ENCODE data around the gene KREMEN1. TPM values are rescaled to one million over a fixed set of nuclear protein-coding genes. Genes with fewer than 3 reads are reported as not detected.

Gene KREMEN1
- total RNA-seq, 1 experiment from 2014 or later: not detected

DNA sequence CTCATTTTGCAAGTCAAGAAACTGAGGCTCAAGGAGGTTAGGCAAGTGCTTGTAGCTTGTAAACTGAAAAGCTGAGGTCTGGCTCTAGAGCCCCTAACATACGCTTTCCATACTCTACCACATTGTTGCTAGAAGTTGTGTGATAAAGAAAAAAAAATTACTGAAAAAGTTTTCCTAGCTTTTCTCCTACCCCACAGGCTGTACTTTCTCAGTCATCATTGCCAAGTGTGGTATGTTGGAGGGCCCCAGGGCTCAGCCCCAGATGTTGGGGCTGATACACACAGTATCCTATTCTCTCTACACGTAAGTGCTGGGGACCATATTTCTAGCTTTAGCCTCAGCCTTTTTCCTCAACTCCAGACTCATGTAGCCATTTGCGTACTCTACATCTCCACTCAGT is 16.0 kb downstream of the KREMEN1 start:
- Histone ChIP-seq H3K79me2 (ENCODE audit: low read length) (no peaks in the 10 kb centered on the region), H2AFZ (ENCODE audit: low read length) (no peak overlapping the region), H4K20me1 (ENCODE audit: insufficient read depth, low read depth, low read length) (no peaks in the 10 kb centered on the region), H3K4me2 (ENCODE audit: low read depth, low read length, poor library complexity, severe bottlenecking) (no peak overlapping the region), H3K36me3 (ENCODE audit: insufficient read depth, low read length) (no peaks in the 10 kb centered on the region), H3K4me1 (ENCODE audit: low read length) (no peaks in the 10 kb centered on the region), H3K4me3 (ENCODE audit: low read length) (no peak overlapping the region), H3K9me2 (replicated peaks; ENCODE audit: insufficient read depth, low read length) (no peaks in the 10 kb centered on the region), H3K9me3 (ENCODE audit: low read length) (no peaks in the 10 kb centered on the region), H3K27ac (ENCODE audit: low read length) (no peak overlapping the region), H3K27me3 (ENCODE audit: low read length) (no peaks in the 10 kb centered on the region), H3K9ac (ENCODE audit: low read length) (no peak overlapping the region)
- DNase-seq: no peak

DNA sequence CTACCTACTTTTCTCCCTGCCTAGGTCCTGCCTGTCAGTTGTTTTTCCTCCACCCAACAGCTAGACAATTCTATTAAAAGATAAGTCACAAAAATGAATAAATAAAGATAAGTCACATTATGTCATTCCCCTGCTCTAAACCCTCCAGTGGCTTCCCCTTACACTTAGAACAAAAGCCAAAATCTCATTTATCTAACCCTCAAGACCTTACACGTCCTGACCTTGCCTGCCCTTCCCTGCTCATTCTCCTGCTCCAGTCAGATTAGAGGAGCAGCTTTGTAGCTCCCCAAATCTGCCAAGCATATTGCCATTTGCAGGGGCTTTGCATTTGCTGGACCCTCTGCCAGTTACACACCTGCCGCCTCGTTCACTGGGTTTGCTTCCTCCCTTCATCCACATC is 16.7 kb downstream of the KREMEN1 start:
- H3K27ac ChIP-seq (ENCODE audit: low read length): no peak overlapping the region
- H4K20me1 ChIP-seq (ENCODE audit: insufficient read depth, low read depth, low read length): no peaks in the 10 kb centered on the region
- no peak overlapping the region for H3K4me3 ChIP-seq (ENCODE audit: low read length)
- H3K9me2 ChIP-seq (replicated peaks; ENCODE audit: insufficient read depth, low read length): no peaks in the 10 kb centered on the region
- H3K9ac ChIP-seq (ENCODE audit: low read length): no peak overlapping the region
- no peaks in the 10 kb centered on the region for H3K27me3 ChIP-seq (ENCODE audit: low read length)
- no peaks in the 10 kb centered on the region for H3K36me3 ChIP-seq (ENCODE audit: insufficient read depth, low read length)
- DNase-seq: no peak
- no peaks in the 10 kb centered on the region for H3K79me2 ChIP-seq (ENCODE audit: low read length)
- no peak overlapping the region for H3K4me2 ChIP-seq (ENCODE audit: low read depth, low read length, poor library complexity, severe bottlenecking)
- no peaks in the 10 kb centered on the region for H3K9me3 ChIP-seq (ENCODE audit: low read length)
- H3K4me1 ChIP-seq (ENCODE audit: low read length): no peaks in the 10 kb centered on the region
- no peak overlapping the region for H2AFZ ChIP-seq (ENCODE audit: low read length)

DNA sequence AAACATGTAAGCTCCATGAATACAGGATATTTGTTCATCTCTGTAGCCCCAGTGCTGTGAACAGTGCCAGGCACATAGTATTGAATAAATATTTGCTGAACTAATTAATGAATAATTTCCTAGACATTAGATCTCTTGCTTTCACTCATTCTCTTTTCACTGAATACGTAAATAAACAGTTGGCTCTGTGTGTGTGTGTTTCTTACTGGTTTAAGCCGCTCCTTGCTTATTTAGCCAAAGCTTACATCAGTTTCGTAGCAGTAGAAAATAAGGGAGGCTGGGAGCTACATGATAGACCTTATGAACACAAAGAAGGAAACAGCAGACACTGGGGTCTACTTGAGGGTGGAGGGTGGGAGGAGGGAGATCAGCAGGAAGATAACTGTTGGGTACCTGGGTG is 17.2 kb downstream of the KREMEN1 start:
- no peak overlapping the region for H3K4me2 ChIP-seq (ENCODE audit: low read depth, low read length, poor library complexity, severe bottlenecking)
- DNase-seq: no peak

DNA sequence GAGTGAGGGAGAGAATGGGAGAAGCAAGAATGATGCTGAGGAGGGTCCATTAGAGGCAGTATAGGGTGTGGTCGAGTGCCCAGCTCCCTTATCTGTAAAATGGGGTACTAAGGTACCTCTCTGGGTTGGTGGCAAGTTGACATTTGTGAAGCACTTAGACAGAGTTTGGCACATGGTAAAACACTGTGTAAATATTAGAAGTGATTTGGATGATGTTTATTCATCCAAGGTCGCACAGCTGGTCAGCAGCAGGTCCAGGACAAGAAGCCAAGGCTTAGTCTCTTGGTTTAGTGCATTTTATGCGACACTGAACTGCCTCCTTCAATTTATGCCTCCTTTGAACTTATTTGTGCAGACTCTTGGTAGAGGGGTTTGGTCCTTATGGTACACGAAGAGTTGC is 19.4 kb downstream of the KREMEN1 start:
- Histone ChIP-seq H3K9me2 (replicated peaks; ENCODE audit: insufficient read depth, low read length) (no peaks in the 10 kb centered on the region), H3K27ac (ENCODE audit: low read length) (no peak overlapping the region), H2AFZ (ENCODE audit: low read length) (no peak overlapping the region), H3K27me3 (ENCODE audit: low read length) (no peaks in the 10 kb centered on the region), H3K4me3 (ENCODE audit: low read length) (no peak overlapping the region), H3K9ac (ENCODE audit: low read length) (no peak overlapping the region), H3K4me2 (ENCODE audit: low read depth, low read length, poor library complexity, severe bottlenecking) (no peak overlapping the region), H3K4me1 (ENCODE audit: low read length) (no peaks in the 10 kb centered on the region), H3K9me3 (ENCODE audit: low read length) (no peaks in the 10 kb centered on the region), H3K79me2 (ENCODE audit: low read length) (no peaks in the 10 kb centered on the region), H4K20me1 (ENCODE audit: insufficient read depth, low read depth, low read length) (no peaks in the 10 kb centered on the region), H3K36me3 (ENCODE audit: insufficient read depth, low read length) (no peaks in the 10 kb centered on the region)
- DNase-seq: no peak

More for the DNA sequence above, 17.2 kb downstream of the KREMEN1 start:
- H3K9me3 ChIP-seq (ENCODE audit: low read length): no peaks in the 10 kb centered on the region
- no peaks in the 10 kb centered on the region for H3K79me2 ChIP-seq (ENCODE audit: low read length)
- H3K9me2 ChIP-seq (replicated peaks; ENCODE audit: insufficient read depth, low read length): no peaks in the 10 kb centered on the region
- H3K36me3 ChIP-seq (ENCODE audit: insufficient read depth, low read length): no peaks in the 10 kb centered on the region
- H3K27me3 ChIP-seq (ENCODE audit: low read length): no peaks in the 10 kb centered on the region
- no peak overlapping the region for H2AFZ ChIP-seq (ENCODE audit: low read length)
- H3K4me1 ChIP-seq (ENCODE audit: low read length): no peaks in the 10 kb centered on the region
- no peak overlapping the region for H3K9ac ChIP-seq (ENCODE audit: low read length)
- H3K4me3 ChIP-seq (ENCODE audit: low read length): no peak overlapping the region
- no peaks in the 10 kb centered on the region for H4K20me1 ChIP-seq (ENCODE audit: insufficient read depth, low read depth, low read length)
- H3K27ac ChIP-seq (ENCODE audit: low read length): no peak overlapping the region

DNA sequence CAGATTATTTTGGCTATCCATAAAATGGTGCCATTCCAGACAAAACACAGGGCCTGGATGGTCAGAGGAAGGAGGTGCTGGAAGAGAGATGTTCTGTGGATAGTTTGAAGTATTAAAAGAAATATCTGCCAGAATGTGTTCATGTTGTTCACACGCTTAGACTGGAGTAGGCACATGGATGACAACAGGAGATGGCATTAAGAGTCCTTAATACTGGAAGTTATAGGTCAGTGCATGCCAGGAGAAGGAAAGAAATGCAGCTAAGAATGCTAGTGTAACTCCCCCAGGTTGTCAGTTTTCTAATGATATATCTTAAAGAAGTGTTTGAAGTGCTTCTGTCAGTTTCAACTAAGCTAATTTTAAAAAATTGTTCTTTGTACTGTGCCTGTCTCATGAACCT is 20.2 kb downstream of the KREMEN1 start:
- Histone ChIP-seq H3K9me3 (ENCODE audit: low read length) (no peaks in the 10 kb centered on the region), H3K9me2 (replicated peaks; ENCODE audit: insufficient read depth, low read length) (no peaks in the 10 kb centered on the region), H3K79me2 (ENCODE audit: low read length) (no peaks in the 10 kb centered on the region), H3K27me3 (ENCODE audit: low read length) (no peaks in the 10 kb centered on the region), H3K27ac (ENCODE audit: low read length) (no peak overlapping the region), H3K36me3 (ENCODE audit: insufficient read depth, low read length) (no peaks in the 10 kb centered on the region), H4K20me1 (ENCODE audit: insufficient read depth, low read depth, low read length) (no peaks in the 10 kb centered on the region), H3K9ac (ENCODE audit: low read length) (no peak overlapping the region), H3K4me3 (ENCODE audit: low read length) (no peak overlapping the region), H3K4me2 (ENCODE audit: low read depth, low read length, poor library complexity, severe bottlenecking) (no peak overlapping the region), H3K4me1 (ENCODE audit: low read length) (no peaks in the 10 kb centered on the region), H2AFZ (ENCODE audit: low read length) (no peak overlapping the region)
- no peak for DNase-seq

DNA sequence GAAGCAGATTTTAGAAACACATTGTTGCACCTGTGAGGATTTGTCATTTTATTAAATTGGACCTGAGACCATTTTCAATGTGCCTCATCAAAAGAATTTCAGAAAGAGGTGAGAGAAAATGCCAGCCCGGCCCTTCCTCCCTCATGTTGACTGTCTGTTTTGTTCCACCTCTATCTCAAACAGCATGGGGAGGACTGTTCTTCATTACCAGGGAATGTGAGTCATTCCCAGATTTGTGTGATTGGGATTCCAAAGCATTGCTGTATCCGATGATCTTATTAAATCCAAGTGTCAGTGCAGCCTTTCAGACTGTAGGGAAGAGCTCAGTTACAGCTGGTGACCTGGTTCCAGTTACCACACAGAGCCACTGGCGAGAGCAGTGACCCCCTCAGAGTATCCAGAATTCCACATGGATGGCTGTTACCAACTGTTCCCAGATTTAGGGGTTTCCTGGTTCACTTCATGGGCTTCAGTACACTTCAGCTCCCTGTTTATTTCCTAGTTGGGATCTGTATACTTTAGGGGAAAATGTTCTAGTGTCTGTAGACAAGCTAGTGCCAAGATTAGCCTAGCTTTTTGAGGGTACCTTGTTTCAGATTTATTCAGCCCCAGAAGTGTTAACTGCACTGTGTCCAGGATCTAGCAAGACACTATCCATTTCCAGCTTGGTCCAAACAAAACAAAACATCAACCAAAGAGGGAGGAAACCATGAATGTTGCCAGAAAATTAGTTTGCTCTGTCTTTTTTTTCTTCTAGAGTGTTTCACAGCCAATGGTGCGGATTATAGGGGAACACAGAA is 20.9 kb downstream of the KREMEN1 start:
- peaks cover 2% of the 10 kb centered on the region; the same call in 1 of the 2 replicates for H3K4me1 ChIP-seq (ENCODE audit: low read length)
- H3K4me2 ChIP-seq (ENCODE audit: low read depth, low read length, poor library complexity, severe bottlenecking): no peak overlapping the region
- no peaks in the 10 kb centered on the region for H3K27me3 ChIP-seq (ENCODE audit: low read length)
- no peaks in the 10 kb centered on the region for H4K20me1 ChIP-seq (ENCODE audit: insufficient read depth, low read depth, low read length)
- H3K27ac ChIP-seq (ENCODE audit: low read length): no peak overlapping the region
- no peaks in the 10 kb centered on the region for H3K79me2 ChIP-seq (ENCODE audit: low read length)
- no peak overlapping the region for H3K4me3 ChIP-seq (ENCODE audit: low read length)
- no peak for DNase-seq
- no peaks in the 10 kb centered on the region for H3K9me2 ChIP-seq (replicated peaks; ENCODE audit: insufficient read depth, low read length)
- H2AFZ ChIP-seq (ENCODE audit: low read length): no peak overlapping the region
- no peaks in the 10 kb centered on the region for H3K9me3 ChIP-seq (ENCODE audit: low read length)
- no peak overlapping the region for H3K9ac ChIP-seq (ENCODE audit: low read length)
- no peaks in the 10 kb centered on the region for H3K36me3 ChIP-seq (ENCODE audit: insufficient read depth, low read length)

DNA sequence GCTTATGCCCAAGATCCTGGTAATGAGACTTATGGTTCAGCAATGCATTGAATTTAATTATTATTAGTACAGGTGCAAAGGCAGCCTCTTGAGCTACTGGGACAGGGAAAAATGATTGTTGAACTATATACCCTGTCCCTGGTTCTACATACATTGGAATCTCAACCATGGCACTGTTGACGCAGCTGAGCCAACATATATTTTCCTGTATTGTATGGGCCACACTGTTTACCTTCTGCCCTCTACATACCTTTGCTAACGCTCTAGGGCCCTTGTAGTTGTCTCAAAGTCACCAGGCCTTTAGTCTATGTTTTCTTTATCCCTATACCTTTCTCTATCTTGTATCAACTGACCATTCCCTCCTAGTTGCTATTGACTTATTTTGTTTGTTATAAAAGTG is 22.6 kb downstream of the KREMEN1 start:
- H3K4me3 ChIP-seq (ENCODE audit: low read length): no peak overlapping the region
- H3K9ac ChIP-seq (ENCODE audit: low read length): no peak overlapping the region
- no peak overlapping the region for H3K27ac ChIP-seq (ENCODE audit: low read length)
- no peaks in the 10 kb centered on the region for H3K27me3 ChIP-seq (ENCODE audit: low read length)
- H3K36me3 ChIP-seq (ENCODE audit: insufficient read depth, low read length): no peaks in the 10 kb centered on the region
- H3K4me2 ChIP-seq (ENCODE audit: low read depth, low read length, poor library complexity, severe bottlenecking): no peak overlapping the region
- no peaks in the 10 kb centered on the region for H4K20me1 ChIP-seq (ENCODE audit: insufficient read depth, low read depth, low read length)
- no peak overlapping the region for H2AFZ ChIP-seq (ENCODE audit: low read length)
- no peaks in the 10 kb centered on the region for H3K9me2 ChIP-seq (replicated peaks; ENCODE audit: insufficient read depth, low read length)
- H3K4me1 ChIP-seq (ENCODE audit: low read length): peaks cover 2% of the 10 kb centered on the region; the same call in 1 of the 2 replicates
- DNase-seq: no peak
- no peaks in the 10 kb centered on the region for H3K79me2 ChIP-seq (ENCODE audit: low read length)
- H3K9me3 ChIP-seq (ENCODE audit: low read length): no peaks in the 10 kb centered on the region

DNA sequence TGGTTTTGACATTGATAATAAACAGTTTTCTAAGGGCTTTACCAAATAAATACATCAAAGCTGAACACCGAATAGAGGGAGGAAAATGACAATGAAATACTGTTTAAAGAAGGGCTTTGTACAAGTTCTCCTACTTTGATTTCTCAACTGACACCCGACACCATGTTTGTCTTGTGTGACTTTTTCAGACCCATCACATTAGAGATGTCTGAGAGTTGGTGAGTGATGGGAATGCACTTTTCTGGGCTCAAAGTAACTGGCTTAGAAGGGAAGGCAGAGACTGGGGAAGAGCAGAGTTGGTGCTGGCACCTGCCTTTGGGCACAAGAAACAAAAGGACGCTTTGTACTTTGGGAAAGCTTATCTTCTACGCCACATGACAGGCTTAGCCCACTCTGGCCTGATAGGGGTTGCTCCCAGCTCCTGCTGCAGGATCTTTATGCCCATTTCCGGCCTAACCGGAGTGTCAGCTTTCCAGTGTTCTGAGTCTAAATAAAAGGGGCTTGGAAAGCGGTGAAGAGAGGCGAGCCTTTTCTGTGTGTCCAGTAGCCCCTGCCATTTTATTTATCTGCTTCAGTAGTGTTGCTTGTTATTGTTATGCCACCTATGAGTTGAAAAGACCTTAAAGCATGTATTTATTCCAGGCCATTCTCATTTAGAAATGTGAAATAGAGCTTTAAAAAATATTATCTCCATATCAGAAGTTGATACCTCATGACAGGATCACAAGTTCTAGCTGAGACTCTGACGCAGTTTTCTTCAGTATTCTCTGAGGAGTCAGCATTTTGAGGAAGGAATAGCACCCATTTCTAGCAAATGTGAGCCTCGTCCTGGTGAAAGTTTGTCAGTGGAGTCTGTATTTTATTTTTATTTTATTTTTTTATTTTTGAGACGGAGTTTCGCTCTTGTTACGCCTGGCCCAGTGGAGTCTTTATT is 24.2 kb downstream of the KREMEN1 start:
- H3K36me3 ChIP-seq (ENCODE audit: insufficient read depth, low read length): no peaks in the 10 kb centered on the region
- no peaks in the 10 kb centered on the region for H3K9me2 ChIP-seq (replicated peaks; ENCODE audit: insufficient read depth, low read length)
- peaks cover 9% of the 10 kb centered on the region for H3K4me1 ChIP-seq (ENCODE audit: low read length)
- no peaks in the 10 kb centered on the region for H3K79me2 ChIP-seq (ENCODE audit: low read length)
- H3K27ac ChIP-seq (ENCODE audit: low read length): no peak overlapping the region
- DNase-seq: no peak
- no peaks in the 10 kb centered on the region for H4K20me1 ChIP-seq (ENCODE audit: insufficient read depth, low read depth, low read length)
- H3K27me3 ChIP-seq (ENCODE audit: low read length): no peaks in the 10 kb centered on the region
- H3K9ac ChIP-seq (ENCODE audit: low read length): no peak overlapping the region
- no peaks in the 10 kb centered on the region for H3K9me3 ChIP-seq (ENCODE audit: low read length)
- no peak overlapping the region for H2AFZ ChIP-seq (ENCODE audit: low read length)
- no peak overlapping the region for H3K4me2 ChIP-seq (ENCODE audit: low read depth, low read length, poor library complexity, severe bottlenecking)
- no peak overlapping the region for H3K4me3 ChIP-seq (ENCODE audit: low read length)
